Suprapubic skin (tissue), 4 donors: ENCODE data around the gene MKKS.

Experiments
- EP300 ChIP-seq: sonication (generic); formaldehyde crosslinking; IDR thresholded peaks from one replicate; pipeline ENCODE4 v1.6.1; 2017; ENCODE audit warnings: antibody characterized with exemption
- POLR2AphosphoS5 ChIP-seq, 3 donors: sonication (generic); formaldehyde crosslinking; IDR thresholded peaks; one replicate each; pipeline ENCODE4 v1.6.1; 2017; ENCODE audit warnings: antibody characterized with exemption in 3 of 3

GRCh38 chr20:10419550-10420133, 14.4 kb downstream of the MKKS start:
- TF ChIP-seq POLR2AphosphoS5 (IDR thresholded peaks at IDR 0.05) (no peak), EP300 (no peak)
